ENCODE measurements around the gene PSORS1C2. TPM values are rescaled to one million over a fixed set of nuclear protein-coding genes. Genes with fewer than 3 reads are reported as not detected.
"Not testable (repeated sequence)": the region's sequence is repeated elsewhere in the genome, so short reads cannot be mapped to it uniquely, and the experiment has no call there.

The PSORS1C2 gene
- total and polyA plus RNA-seq, 2 donors (not counting 1 experiment from before 2014, with no cell fraction given): not detected

DNA sequence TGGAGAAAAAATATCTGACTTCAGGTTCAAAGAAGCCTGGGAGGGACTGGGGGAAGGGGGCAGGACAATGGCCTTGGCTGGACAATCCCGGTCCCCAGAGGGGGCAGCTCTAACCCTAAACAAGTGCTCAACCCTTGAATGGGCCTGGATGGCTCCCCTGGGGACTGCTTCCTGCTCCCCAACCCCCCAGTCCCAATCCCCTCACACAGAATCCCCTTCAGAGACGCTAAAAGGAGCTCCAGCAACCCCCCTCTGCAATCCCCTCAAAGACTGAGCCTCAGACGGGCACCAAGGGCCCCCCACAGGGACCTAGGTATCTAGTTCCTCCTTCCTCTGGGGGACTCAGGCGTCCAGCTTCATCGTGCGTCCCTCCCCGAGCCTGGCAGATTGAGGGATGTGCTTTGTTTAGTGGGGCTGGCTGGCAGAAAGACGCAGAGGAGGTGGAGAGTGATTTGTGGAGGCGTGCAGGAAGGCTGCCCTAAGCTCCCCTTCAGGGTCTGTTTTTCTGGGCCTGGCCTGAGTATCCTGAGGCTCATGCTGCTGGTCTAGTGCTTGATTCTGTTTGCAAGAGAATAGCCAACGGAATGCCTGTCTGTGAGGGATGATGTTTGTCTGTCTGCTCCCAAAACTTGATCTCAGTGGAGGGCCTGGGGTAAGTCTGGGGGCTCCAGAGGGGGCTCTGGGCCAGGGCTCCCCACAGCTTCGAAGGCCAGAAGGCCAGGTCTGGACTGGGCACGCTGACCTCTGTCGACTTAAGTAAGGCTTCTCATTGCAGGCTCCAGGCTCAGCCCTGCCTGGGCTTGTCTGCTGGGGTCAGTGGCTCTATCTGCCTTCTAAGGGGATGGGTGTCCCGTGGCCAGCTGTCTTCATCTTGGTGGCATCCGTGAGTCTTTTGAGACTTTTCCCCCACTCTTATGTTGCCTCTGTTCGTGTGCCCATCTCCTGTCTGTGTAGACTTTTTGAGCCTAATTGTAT lies 33.4 kb upstream of the PSORS1C2 start:
- H4K20me1 ChIP-seq (ENCODE audit: control insufficient read depth, extremely low read depth, insufficient read depth, low read length): no peaks in the 10 kb centered on the region
- no peak overlapping the region for H3K4me2 ChIP-seq (ENCODE audit: extremely low read depth, insufficient read depth, low read length)
- no peaks in the 10 kb centered on the region for H3K9me3 ChIP-seq (ENCODE audit: control insufficient read depth, insufficient read depth, low read depth, low read length)
- no peak overlapping the region for H3K4me3 ChIP-seq (replicated peaks in 1 of 4; ENCODE audit: control extremely low read depth in 1 of 4, insufficient read depth in 1 of 4, low read depth in 3 of 4, low read length in 4 of 4)
- no peak overlapping the region for H3K9ac ChIP-seq (ENCODE audit: insufficient read depth, low read length)
- H3K4me1 ChIP-seq (ENCODE audit: control insufficient read depth, extremely low read depth, insufficient read depth, low read length): peaks cover 11% of the 10 kb centered on the region
- TF ChIP-seq, protein P1, sequence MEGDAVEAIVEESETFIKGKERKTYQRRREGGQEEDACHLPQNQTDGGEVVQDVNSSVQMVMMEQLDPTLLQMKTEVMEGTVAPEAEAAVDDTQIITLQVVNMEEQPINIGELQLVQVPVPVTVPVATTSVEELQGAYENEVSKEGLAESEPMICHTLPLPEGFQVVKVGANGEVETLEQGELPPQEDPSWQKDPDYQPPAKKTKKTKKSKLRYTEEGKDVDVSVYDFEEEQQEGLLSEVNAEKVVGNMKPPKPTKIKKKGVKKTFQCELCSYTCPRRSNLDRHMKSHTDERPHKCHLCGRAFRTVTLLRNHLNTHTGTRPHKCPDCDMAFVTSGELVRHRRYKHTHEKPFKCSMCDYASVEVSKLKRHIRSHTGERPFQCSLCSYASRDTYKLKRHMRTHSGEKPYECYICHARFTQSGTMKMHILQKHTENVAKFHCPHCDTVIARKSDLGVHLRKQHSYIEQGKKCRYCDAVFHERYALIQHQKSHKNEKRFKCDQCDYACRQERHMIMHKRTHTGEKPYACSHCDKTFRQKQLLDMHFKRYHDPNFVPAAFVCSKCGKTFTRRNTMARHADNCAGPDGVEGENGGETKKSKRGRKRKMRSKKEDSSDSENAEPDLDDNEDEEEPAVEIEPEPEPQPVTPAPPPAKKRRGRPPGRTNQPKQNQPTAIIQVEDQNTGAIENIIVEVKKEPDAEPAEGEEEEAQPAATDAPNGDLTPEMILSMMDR (conservative IDR thresholded peaks at IDR 0.05 in 1 of 2, IDR thresholded peaks at IDR 0.05 in 1 of 2; ENCODE audit: low read depth in 1 of 2, low read length in 2 of 2): no peak
- TF ChIP-seq EZH2 (IDR thresholded peaks at IDR 0.05; ENCODE audit: low read length, missing control alignments): no peak
- DNase-seq (ENCODE audit: low read depth in 2 of 2): no peak
- H3K79me2 ChIP-seq (ENCODE audit: control insufficient read depth, insufficient read depth, low read length): no peaks in the 10 kb centered on the region
- no peaks in the 10 kb centered on the region for H3K36me3 ChIP-seq (ENCODE audit: control insufficient read depth, insufficient read depth, low read length)
- H3K27me3 ChIP-seq (ENCODE audit: control insufficient read depth, insufficient read depth, low read length): no peaks in the 10 kb centered on the region
- no peak overlapping the region for H2AFZ ChIP-seq (ENCODE audit: low read length)
- H3K27ac ChIP-seq (ENCODE audit: insufficient read depth, low read length): no peak overlapping the region

DNA sequence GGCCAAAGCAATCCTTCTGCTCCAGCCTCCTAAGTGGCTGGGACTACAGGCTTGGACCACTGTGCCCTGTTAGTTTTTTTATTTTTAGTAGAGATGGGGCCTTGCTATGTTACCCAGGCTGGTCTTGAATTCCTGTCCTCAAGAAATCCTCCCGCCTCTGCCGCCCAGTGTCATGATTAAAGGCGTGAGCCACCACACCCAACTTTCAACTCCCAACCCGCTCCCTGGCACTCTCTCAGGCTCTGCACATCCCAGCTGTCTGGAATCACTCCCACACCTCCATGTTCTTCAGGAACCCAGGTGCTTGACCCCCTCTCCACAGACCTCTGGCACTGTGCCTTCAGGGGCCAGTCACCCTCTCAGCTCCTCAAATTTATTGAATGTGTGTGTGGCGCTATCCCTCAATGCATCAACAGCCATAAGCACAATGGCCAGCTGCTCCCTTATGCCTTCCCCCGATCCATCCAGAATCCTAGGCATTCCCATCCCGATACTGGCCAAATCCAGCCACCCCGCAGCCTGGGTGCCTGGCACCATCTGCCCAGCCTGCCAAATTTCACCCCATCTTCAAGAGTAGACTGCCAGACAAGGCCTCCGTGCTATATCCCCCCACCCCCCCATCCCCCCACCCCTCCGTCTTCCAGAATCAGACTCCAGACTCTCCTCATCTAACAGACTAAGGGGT lies 32.3 kb upstream of the PSORS1C2 start:
- Histone ChIP-seq H3K36me3 (ENCODE audit: control insufficient read depth, insufficient read depth, low read length) (no peaks in the 10 kb centered on the region), H4K20me1 (ENCODE audit: control insufficient read depth, extremely low read depth, insufficient read depth, low read length) (no peaks in the 10 kb centered on the region), H2AFZ (ENCODE audit: low read length) (no peak overlapping the region), H3K9ac (ENCODE audit: insufficient read depth, low read length) (no peak overlapping the region), H3K9me3 (ENCODE audit: control insufficient read depth, insufficient read depth, low read depth, low read length) (no peaks in the 10 kb centered on the region), H3K79me2 (ENCODE audit: control insufficient read depth, insufficient read depth, low read length) (no peaks in the 10 kb centered on the region), H3K4me3 (replicated peaks in 1 of 4; ENCODE audit: control extremely low read depth in 1 of 4, insufficient read depth in 1 of 4, low read depth in 3 of 4, low read length in 4 of 4) (no peak overlapping the region), H3K27me3 (ENCODE audit: control insufficient read depth, insufficient read depth, low read length) (no peaks in the 10 kb centered on the region), H3K27ac (ENCODE audit: insufficient read depth, low read length) (no peak overlapping the region), H3K4me1 (ENCODE audit: control insufficient read depth, extremely low read depth, insufficient read depth, low read length) (peaks cover 8% of the 10 kb centered on the region), H3K4me2 (ENCODE audit: extremely low read depth, insufficient read depth, low read length) (no peak overlapping the region)
- no peak for DNase-seq (ENCODE audit: low read depth in 2 of 2)
- no peak for TF ChIP-seq EZH2 (IDR thresholded peaks at IDR 0.05; ENCODE audit: low read length, missing control alignments)
- TF ChIP-seq, protein P1 (conservative IDR thresholded peaks at IDR 0.05 in 1 of 2, IDR thresholded peaks at IDR 0.05 in 1 of 2; ENCODE audit: low read depth in 1 of 2, low read length in 2 of 2): no peak

DNA sequence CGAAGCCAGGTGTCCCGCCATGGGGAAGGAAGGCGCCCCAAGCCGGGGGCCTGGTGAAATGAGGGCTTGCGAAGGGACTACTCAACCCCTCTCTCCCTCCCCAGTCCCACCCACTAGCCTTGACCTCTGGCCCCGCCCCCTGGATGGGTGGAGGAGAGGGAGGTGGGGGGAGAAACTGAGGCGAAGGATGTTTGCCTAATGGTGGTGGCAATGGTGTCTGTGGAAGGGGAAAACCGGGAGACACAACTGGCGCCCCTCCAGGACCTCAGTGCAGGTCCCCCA lies 31.7 kb upstream of the PSORS1C2 start, which contains the start of gene POU5F1:
Gene POU5F1 (minus strand): TSS at position 83 of the 282 bp plus-strand sequence. CDS start 62 bp downstream, at position 21.
- Histone ChIP-seq H3K27me3 (ENCODE audit: control insufficient read depth, insufficient read depth, low read length) (no peaks in the 10 kb centered on the region), H3K79me2 (ENCODE audit: control insufficient read depth, insufficient read depth, low read length) (no peaks in the 10 kb centered on the region), H3K9ac (ENCODE audit: insufficient read depth, low read length) (no peak within 1 kb of the TSS), H3K36me3 (ENCODE audit: control insufficient read depth, insufficient read depth, low read length) (no peaks in the 10 kb centered on the region), H2AFZ (ENCODE audit: low read length) (no peak within 1 kb of the TSS), H3K4me1 (ENCODE audit: control insufficient read depth, extremely low read depth, insufficient read depth, low read length) (peaks cover 3% of the 10 kb centered on the region), H3K4me2 (ENCODE audit: extremely low read depth, insufficient read depth, low read length) (no peak within 1 kb of the TSS), H3K9me3 (ENCODE audit: control insufficient read depth, insufficient read depth, low read depth, low read length) (no peaks in the 10 kb centered on the region), H3K27ac (ENCODE audit: insufficient read depth, low read length) (no peak within 1 kb of the TSS), H4K20me1 (ENCODE audit: control insufficient read depth, extremely low read depth, insufficient read depth, low read length) (no peaks in the 10 kb centered on the region), H3K4me3 (replicated peaks in 1 of 4; ENCODE audit: control extremely low read depth in 1 of 4, insufficient read depth in 1 of 4, low read depth in 3 of 4, low read length in 4 of 4) (no peak within 1 kb of the TSS)
- no peak for DNase-seq (ENCODE audit: low read depth in 2 of 2)
- TF ChIP-seq, protein P1 (conservative IDR thresholded peaks at IDR 0.05 in 1 of 2, IDR thresholded peaks at IDR 0.05 in 1 of 2; ENCODE audit: low read depth in 1 of 2, low read length in 2 of 2): no peak
- no peak for TF ChIP-seq EZH2 (IDR thresholded peaks at IDR 0.05; ENCODE audit: low read length, missing control alignments)

DNA sequence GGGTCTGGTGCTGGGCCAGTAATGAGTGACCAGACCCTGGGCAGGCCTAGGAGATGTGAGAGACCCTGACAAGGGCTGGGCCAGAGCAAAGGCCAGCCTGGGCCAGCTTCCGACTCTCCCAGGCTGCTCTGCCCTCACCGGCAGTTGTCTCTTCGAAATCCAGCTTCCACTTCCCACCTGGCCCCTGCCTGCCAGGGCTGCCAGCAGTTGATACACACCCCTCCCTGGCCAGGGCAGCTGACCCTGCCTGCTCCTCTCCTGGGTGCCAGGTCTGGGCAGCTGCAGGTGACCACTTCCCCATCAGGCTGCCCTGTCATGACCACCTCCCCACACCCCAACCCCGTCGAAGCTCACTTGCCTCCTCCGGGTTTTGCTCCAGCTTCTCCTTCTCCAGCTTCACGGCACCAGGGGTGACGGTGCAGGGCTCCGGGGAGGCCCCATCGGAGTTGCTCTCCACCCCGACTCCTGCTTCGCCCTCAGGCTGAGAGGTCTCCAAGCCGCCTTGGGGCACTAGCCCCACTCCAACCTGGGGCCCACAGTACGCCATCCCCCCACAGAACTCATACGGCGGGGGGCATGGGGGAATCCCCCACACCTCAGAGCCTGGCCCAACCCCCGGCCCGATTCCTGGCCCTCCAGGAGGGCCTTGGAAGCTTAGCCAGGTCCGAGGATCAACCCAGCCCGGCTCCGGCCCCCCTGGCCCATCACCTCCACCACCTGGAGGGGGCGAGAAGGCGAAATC lies 31.2 kb upstream of the PSORS1C2 start:
- not testable (repeated sequence) for H3K27me3 ChIP-seq (ENCODE audit: control insufficient read depth, insufficient read depth, low read length); H3K36me3 ChIP-seq (ENCODE audit: control insufficient read depth, insufficient read depth, low read length); H3K4me1 ChIP-seq (ENCODE audit: control insufficient read depth, extremely low read depth, insufficient read depth, low read length); H3K4me2 ChIP-seq (ENCODE audit: extremely low read depth, insufficient read depth, low read length); H4K20me1 ChIP-seq (ENCODE audit: control insufficient read depth, extremely low read depth, insufficient read depth, low read length); H3K9ac ChIP-seq (ENCODE audit: insufficient read depth, low read length); H3K79me2 ChIP-seq (ENCODE audit: control insufficient read depth, insufficient read depth, low read length); H2AFZ ChIP-seq (ENCODE audit: low read length); H3K4me3 ChIP-seq (replicated peaks in 1 of 4; ENCODE audit: control extremely low read depth in 1 of 4, insufficient read depth in 1 of 4, low read depth in 3 of 4, low read length in 4 of 4); DNase-seq (ENCODE audit: low read depth in 2 of 2); H3K27ac ChIP-seq (ENCODE audit: insufficient read depth, low read length); H3K9me3 ChIP-seq (ENCODE audit: control insufficient read depth, insufficient read depth, low read depth, low read length)

Data from fibroblast of lung (primary cell).